ENCODE measurements around the gene SRPRA. TPM values are rescaled to one million over a fixed set of nuclear protein-coding genes. Genes with fewer than 3 reads are reported as not detected.
A peak's percentile ranks its signal among the peaks of the same experiment; 100 is the strongest.

Gene SRPRA
- total RNA-seq, 1 experiment from 2014 or later: 64.3 TPM

GRCh38 chr11:126317432-126317755, 48.7 kb upstream of the SRPRA start:
- H2BK20ac ChIP-seq (ENCODE audit: low read depth, low read length, poor library complexity, severe bottlenecking): no peak overlapping the region
- no peak overlapping the region for H2BK12ac ChIP-seq (ENCODE audit: insufficient read length, low read depth, low read length)
- no peak overlapping the region for H3K14ac ChIP-seq (ENCODE audit: insufficient read depth, low read length)
- no peak overlapping the region for H3K18ac ChIP-seq (ENCODE audit: insufficient read length, low read depth, low read length)
- no peak overlapping the region for H4K8ac ChIP-seq (replicated peaks; ENCODE audit: insufficient read length, low read depth, low read length)
- H3K27ac Mint-ChIP-seq: peak overlapping the region in 1 of 3 experiments; percentile 53; a peak in 1 of 7 replicates
- no peak overlapping the region for H4K5ac ChIP-seq (ENCODE audit: insufficient read length, low read depth, low read length)
- H2BK15ac ChIP-seq (ENCODE audit: low read depth, low read length): no peak overlapping the region
- no peak overlapping the region for H2AK5ac ChIP-seq (ENCODE audit: insufficient read length, low read length)
- no peak overlapping the region for H3K23ac ChIP-seq (ENCODE audit: insufficient read length, low read depth, low read length)
- no peak overlapping the region for H4K91ac ChIP-seq (ENCODE audit: insufficient read length, low read depth, low read length)
- H3K4me3 Mint-ChIP-seq: no peak overlapping the region
- H3K4me1 Mint-ChIP-seq: no peaks in the 10 kb centered on the region
- H3K56ac ChIP-seq (ENCODE audit: insufficient read length, low read depth, low read length): no peak overlapping the region
- H3K27me3 Mint-ChIP-seq (ENCODE audit: low read depth): no peaks in the 10 kb centered on the region; the same call in 1 of the 2 replicates
- H2BK5ac ChIP-seq (ENCODE audit: insufficient read length, low read length): no peak overlapping the region
- H3K9me3 ChIP-seq (ENCODE audit: control insufficient read depth, low read depth, low read length): no peaks in the 10 kb centered on the region
- no peak overlapping the region for H2BK120ac ChIP-seq (ENCODE audit: low read depth, low read length, poor library complexity, severe bottlenecking)
- H3K4me2 ChIP-seq (ENCODE audit: insufficient read depth, insufficient read length, low read length): no peak overlapping the region
- H3K79me1 ChIP-seq (ENCODE audit: insufficient read depth, low read depth, low read length, poor library complexity, severe bottlenecking): no peaks in the 10 kb centered on the region
- H3K9me3 Mint-ChIP-seq: no peaks in the 10 kb centered on the region
- H3T11ph ChIP-seq (ENCODE audit: low read length): no peak overlapping the region
- no peak overlapping the region for H3K27ac ChIP-seq (ENCODE audit: insufficient read length, low read depth, low read length)
- no CpG with 5 or more reads among the region's 1 CpG for WGBS (ENCODE audit: extremely low coverage, insufficient read length, low lambda C conversion rate)
- no peaks in the 10 kb centered on the region for H3K23me2 ChIP-seq (ENCODE audit: insufficient read length, low read depth, low read length, poor library complexity, severe bottlenecking)
- no peak overlapping the region for H3K9ac ChIP-seq (ENCODE audit: extremely low read depth, insufficient read length, low read length)
- H4K20me1 ChIP-seq (ENCODE audit: control insufficient read depth, insufficient read depth, insufficient read length): peaks cover 2% of the 10 kb centered on the region
- no peak for TF ChIP-seq CTCF (conservative IDR thresholded peaks at IDR 0.05)
- no peaks in the 10 kb centered on the region for H3K27me3 ChIP-seq (ENCODE audit: insufficient read depth, low read length)
- no peak overlapping the region for H2AFZ ChIP-seq (ENCODE audit: low read length)
- peaks cover 11 to 23% (median 22%) of the 10 kb centered on the region in 3 experiments; a peak in 6 of 7 replicates for H3K36me3 Mint-ChIP-seq (ENCODE audit: insufficient read depth in 1 of 3, low read depth in 3 of 3)
- no peaks in the 10 kb centered on the region for H3K4me1 ChIP-seq (ENCODE audit: insufficient read depth, low read length)
- no peak overlapping the region for H3K4ac ChIP-seq (ENCODE audit: low read depth, low read length)
- DNase-seq: no peak
- no peaks in the 10 kb centered on the region for H3K79me2 ChIP-seq (ENCODE audit: insufficient read depth, low read length)
